LNCaP clone FGC (cell line): ENCODE results near the gene ABHD2.
"Not testable (repeated sequence)": the region's sequence is repeated elsewhere in the genome, so short reads cannot be mapped to it uniquely, and the experiment has no call there.

ENCODE experiments used
- DNase-seq: peaks from one replicate; pipeline ENCODE4 v3.0.0-alpha.2; 2011; ENCODE audit warnings: low read depth
- H3K4me3 ChIP-seq: 2 replicates; pipeline ENCODE4 v1.5.1; 2011; ENCODE audit warnings: mild to moderate bottlenecking, low read depth, low read length, control low read depth
- CTCF ChIP-seq: IDR thresholded peaks from 2 replicates; pipeline ENCODE4 v1.5.1; 2012; ENCODE audit warnings: mild to moderate bottlenecking; ENCODE audit not compliant: control insufficient read depth, insufficient read depth; ENCODE audit errors: extremely low read depth

The ABHD2 gene

GRCh38 chr15:89119489-89120478 lies 31.5 kb downstream of the ABHD2 start:
- H3K4me3 ChIP-seq, result no peak overlapping the region
- TF ChIP-seq CTCF, result no peak
- no peak for DNase-seq

- not testable (repeated sequence) for H3K4me3 ChIP-seq, DNase-seq
Observed at GRCh38 chr15:89120479-89121000, 32.3 kb downstream of the ABHD2 start.

GRCh38 chr15:89121414-89121813 lies 33.2 kb downstream of the ABHD2 start:
- DNase-seq, result peak; percentile 97
- TF ChIP-seq CTCF, result no peak
- no peak overlapping the region for H3K4me3 ChIP-seq

- no peak for DNase-seq
- no peak overlapping the region for H3K4me3 ChIP-seq
- TF ChIP-seq CTCF, result no peak
Observed at GRCh38 chr15:89122505-89123180, 34.4 kb downstream of the ABHD2 start.

- no peak overlapping the region for H3K4me3 ChIP-seq
- DNase-seq, result no peak
- no peak for TF ChIP-seq CTCF
Observed at GRCh38 chr15:89123181-89123525, 34.9 kb downstream of the ABHD2 start.

- no peak overlapping the region for H3K4me3 ChIP-seq
Observed at GRCh38 chr15:89125088-89125826, 37.0 kb downstream of the ABHD2 start.

More at GRCh38 chr15:89125088-89125826, 37.0 kb downstream of the ABHD2 start:
- DNase-seq, result peak; percentile 92
- no peak for TF ChIP-seq CTCF
